Prostate gland (tissue), 2 donors: ENCODE measurements around the gene AOAH. TPM values are rescaled to one million over a fixed set of nuclear protein-coding genes. Genes with fewer than 3 reads are reported as not detected.

Source experiments
- DNase-seq: peaks from one replicate; pipeline ENCODE4 v3.0.0-alpha.2; 2019; ENCODE audit warnings: low spot score
- H3K27ac ChIP-seq, 2 donors: fragments of 200-600 bp; sonication (generic); 2 replicates each; pipeline ENCODE4 v1.5.1; 2017 to 2019
- H3K27me3 ChIP-seq: fragments of 200-600 bp; sonication (generic); replicated peaks from 2 replicates; pipeline ENCODE4 v1.5.1; 2019; ENCODE audit not compliant: insufficient read depth
- H3K36me3 ChIP-seq, 2 donors: fragments of 200-600 bp; sonication (generic); 1 replicate in 1 of 2; 2 replicates in 1 of 2; pipeline versions ENCODE4 v1.5.1 to v1.8.1; 2017 to 2019
- H3K4me1 ChIP-seq: fragments of 200-600 bp; sonication (generic); replicated peaks from 2 replicates; pipeline ENCODE4 v1.5.1; 2019
- H3K4me3 ChIP-seq, 2 donors: fragments of 200-600 bp; sonication (generic); 2 replicates each; pipeline ENCODE4 v1.5.1; 2017 to 2019
- H3K9me3 ChIP-seq: fragments of 200-600 bp; sonication (generic); 2 replicates; pipeline ENCODE4 v1.5.1; 2017
- CTCF ChIP-seq, 4 experiments: fragments of 200-600 bp in 2 of 4; fragments of 450-650 bp in 2 of 4; sonication (generic) in 2 of 4; IDR thresholded peaks; 1 replicate in 3 of 4; 2 replicates in 1 of 4; pipeline ENCODE4 v1.5.1; 2016 to 2019; ENCODE audit warnings: antibody characterized with exemption in 4 of 4, mild to moderate bottlenecking in 2 of 4, moderate library complexity in 2 of 4
- POLR2A ChIP-seq: fragments of 450-650 bp; IDR thresholded peaks from one replicate; pipeline ENCODE4 v1.6.1; 2016; ENCODE audit warnings: antibody characterized with exemption, mild to moderate bottlenecking
- POLR2AphosphoS5 ChIP-seq: sonication (generic); formaldehyde crosslinking; IDR thresholded peaks from one replicate; pipeline ENCODE4 v1.6.1; 2017; ENCODE audit warnings: antibody characterized with exemption
- WGBS: methylation state at CpG from one replicate; pipeline ENCODE4 v1.1.5; 2018; 5-methylcytosine and 5-hydroxymethylcytosine counted together
- intact Hi-C: fragments of 100-400 bp; cut with DNase I; formaldehyde crosslinking; loops from one replicate; pipeline ENCODE4 v1.14.2; 2022
- total RNA-seq, 2 donors: library from RNA; depleted of rRNA; stranded (reverse); fragments of >200 nt; gene quantifications; one replicate each; pipeline ENCODE4 v1.1.0, GENCODE V29; 2016

The AOAH gene
- total RNA-seq, 2 donors from 2014 or later: 4.1 to 4.8 TPM

DNA sequence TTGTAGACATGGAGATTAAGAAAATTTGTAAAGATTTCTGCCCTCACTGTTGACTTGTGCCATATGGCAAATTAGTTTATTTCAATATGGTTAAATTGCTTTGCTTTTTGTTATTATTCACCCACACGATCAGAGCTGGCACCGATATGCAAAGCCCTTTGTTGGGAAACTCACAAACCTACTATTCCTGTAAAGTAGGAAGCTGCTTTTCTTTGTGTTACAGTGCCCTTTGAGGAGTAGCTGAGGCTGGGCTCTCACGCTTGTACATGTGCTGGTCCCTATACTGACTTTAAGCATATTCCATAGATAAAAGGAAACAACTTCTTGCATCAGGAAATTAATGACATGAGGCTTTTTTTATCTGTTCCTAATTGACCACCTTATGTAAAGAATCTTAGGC, 17.6 kb upstream of the AOAH start:
- H3K36me3 ChIP-seq: no peaks in the 10 kb centered on the region
- H3K27ac ChIP-seq: no peak overlapping the region
- no peak for TF ChIP-seq POLR2AphosphoS5
- TF ChIP-seq CTCF (IDR thresholded peaks at IDR 0.05): no peak
- TF ChIP-seq POLR2A: no peak
- no peak for DNase-seq
- no peaks in the 10 kb centered on the region for H3K9me3 ChIP-seq
- intact Hi-C loops: no loop called here
- H3K4me3 ChIP-seq: no peak overlapping the region
- H3K27me3 ChIP-seq: no peaks in the 10 kb centered on the region
- no peaks in the 10 kb centered on the region for H3K4me1 ChIP-seq
- WGBS: 86% methylated on average over 3 of the region's 3 CpGs

DNA sequence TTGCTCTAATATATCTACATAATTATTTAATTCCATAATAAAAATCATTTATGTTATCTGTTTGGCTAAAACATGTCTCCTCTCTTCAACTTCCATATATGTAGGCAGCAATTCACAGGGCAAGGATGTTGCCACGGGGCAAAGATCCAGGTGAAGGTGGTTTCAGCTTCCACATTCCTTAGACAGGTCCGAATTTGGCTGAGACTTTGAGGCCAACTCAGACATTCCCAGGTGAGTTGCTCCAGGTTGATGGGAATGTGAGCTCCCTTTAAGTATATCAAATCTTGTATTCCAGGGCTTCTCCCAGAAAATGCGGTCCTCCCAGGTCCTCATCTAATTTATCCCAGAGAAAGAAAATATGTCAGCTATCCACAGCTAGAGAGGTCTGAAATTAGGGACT, 15.1 kb upstream of the AOAH start:
- no peaks in the 10 kb centered on the region for H3K4me1 ChIP-seq
- H3K27ac ChIP-seq: no peak overlapping the region
- intact Hi-C loops: no loop called here
- no peak overlapping the region for H3K4me3 ChIP-seq
- DNase-seq: no peak
- TF ChIP-seq POLR2A (no peak), POLR2AphosphoS5 (no peak), CTCF (IDR thresholded peaks at IDR 0.05) (no peak)
- WGBS: 77% methylated on average over 3 of the region's 3 CpGs
- H3K9me3 ChIP-seq: no peaks in the 10 kb centered on the region
- no peaks in the 10 kb centered on the region for H3K36me3 ChIP-seq
- no peaks in the 10 kb centered on the region for H3K27me3 ChIP-seq

DNA sequence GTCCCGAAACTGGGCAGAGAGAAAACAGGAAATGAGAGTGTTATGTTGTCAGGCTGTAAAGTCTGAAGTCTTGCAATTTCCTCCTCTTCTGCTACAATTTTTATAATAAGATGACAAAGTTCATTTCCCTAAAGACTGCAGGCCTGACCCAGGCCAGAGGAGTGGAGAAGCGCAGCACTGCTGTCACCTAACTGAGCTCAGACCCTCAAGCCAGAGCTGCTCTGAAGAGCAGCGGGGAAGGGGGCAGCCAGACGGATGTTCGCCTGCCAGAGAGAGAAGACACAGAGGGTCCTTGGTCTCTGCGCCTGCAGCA, 12.6 kb upstream of the AOAH start:
- no peak for TF ChIP-seq CTCF (IDR thresholded peaks at IDR 0.05)
- no peak for TF ChIP-seq POLR2A
- no peak for TF ChIP-seq POLR2AphosphoS5
- Histone ChIP-seq H3K27ac (no peak overlapping the region), H3K27me3 (no peaks in the 10 kb centered on the region), H3K4me1 (no peaks in the 10 kb centered on the region), H3K36me3 (no peaks in the 10 kb centered on the region), H3K4me3 (no peak overlapping the region), H3K9me3 (no peaks in the 10 kb centered on the region)
- 94% methylated on average over 6 of the region's 6 CpGs for WGBS
- intact Hi-C loops: no loop called here
- DNase-seq: no peak

DNA sequence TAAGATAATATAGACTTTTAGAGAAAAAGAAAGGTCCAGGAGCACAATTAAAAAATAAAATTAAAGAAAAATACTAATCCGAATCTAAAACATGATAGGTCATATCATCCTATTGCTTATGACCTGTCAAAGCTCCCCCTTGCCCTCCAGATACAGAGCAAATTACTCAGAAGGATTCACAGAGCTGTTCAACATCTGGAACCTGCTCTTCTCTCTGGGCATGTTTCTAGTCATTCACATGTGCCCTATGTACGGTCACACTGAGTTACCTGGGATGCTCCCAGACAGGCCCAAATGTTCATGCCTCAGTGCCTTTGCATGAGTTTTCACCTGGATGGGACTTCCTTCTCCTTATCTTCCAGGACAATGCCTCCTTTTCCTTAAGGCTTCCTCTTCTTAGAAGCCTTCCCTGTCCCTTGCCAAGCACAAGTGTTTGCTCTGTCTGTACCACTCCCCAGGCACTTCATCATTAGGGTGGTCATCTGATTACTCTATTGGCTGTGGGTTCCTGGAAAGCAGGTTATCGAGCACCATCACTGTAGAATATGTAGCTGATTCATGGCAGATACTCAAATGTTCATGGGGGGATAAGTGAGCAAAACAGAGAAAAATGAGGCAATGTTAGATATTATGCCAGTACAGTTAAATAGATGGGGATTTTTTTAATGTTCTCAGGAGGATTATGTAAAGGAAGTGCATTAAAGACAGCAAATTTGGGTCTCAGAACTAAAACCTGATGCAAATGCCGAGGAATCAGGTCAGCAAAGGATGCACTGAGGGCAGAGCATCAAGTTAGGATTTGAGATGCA, 12.0 kb upstream of the AOAH start:
- H3K36me3 ChIP-seq: no peaks in the 10 kb centered on the region
- no peaks in the 10 kb centered on the region for H3K9me3 ChIP-seq
- H3K4me1 ChIP-seq: no peaks in the 10 kb centered on the region
- H3K4me3 ChIP-seq: no peak overlapping the region
- no peak for DNase-seq
- no peaks in the 10 kb centered on the region for H3K27me3 ChIP-seq
- intact Hi-C loops: no loop called here
- 83% methylated on average over 4 of the region's 4 CpGs for WGBS
- TF ChIP-seq POLR2AphosphoS5 (no peak), CTCF (IDR thresholded peaks at IDR 0.05) (no peak), POLR2A (no peak)
- H3K27ac ChIP-seq: no peak overlapping the region

DNA sequence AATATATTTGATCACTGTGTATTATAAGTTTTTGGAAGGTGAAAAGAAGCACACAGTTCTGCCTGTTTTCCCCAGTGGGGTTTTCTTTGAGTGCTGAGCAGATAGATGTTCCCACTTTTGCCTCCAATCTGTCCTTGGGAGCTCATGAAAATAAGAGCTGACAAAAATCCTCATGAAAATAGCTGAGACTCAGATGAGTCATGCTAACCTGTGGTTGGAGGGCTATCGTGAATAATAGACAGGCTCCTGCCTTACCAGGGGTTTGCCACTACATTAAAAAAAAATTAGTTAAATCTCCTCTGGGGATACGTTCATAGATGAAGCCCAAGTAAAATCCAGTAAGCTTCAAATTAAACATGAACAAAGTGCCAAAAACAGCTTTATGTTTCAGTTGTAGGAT, 10.9 kb upstream of the AOAH start:
- intact Hi-C loops: no loop called here

More for the DNA sequence above, 10.9 kb upstream of the AOAH start:
- H3K4me3 ChIP-seq: no peak overlapping the region
- DNase-seq: no peak
- H3K27me3 ChIP-seq: no peaks in the 10 kb centered on the region
- 65% methylated on average over 2 of the region's 2 CpGs for WGBS
- no peak overlapping the region for H3K27ac ChIP-seq
- H3K9me3 ChIP-seq: no peaks in the 10 kb centered on the region
- TF ChIP-seq POLR2A (no peak), POLR2AphosphoS5 (no peak), CTCF (IDR thresholded peaks at IDR 0.05) (no peak)
- H3K4me1 ChIP-seq: no peaks in the 10 kb centered on the region
- H3K36me3 ChIP-seq: no peaks in the 10 kb centered on the region
